GM12878 (cell line): ENCODE data around the gene CCDC28B. TPM values are rescaled to one million over a fixed set of nuclear protein-coding genes. Genes with fewer than 3 reads are reported as not detected.

Experiments used
- ATAC-seq: fragments of 200-7000 bp; cut with Tn5 transposase; 3 replicates; pipeline ENCODE4 v1.9.1; 2020; ENCODE audit warnings: mild to moderate bottlenecking, moderate library complexity
- BruUV-seq: library from RNA; stranded (reverse); fragments of 400-500 nt; replicated peaks from 2 replicates; lab custom pipeline; 2021; lab: Mats Ljungman, UMichigan
- CTCF ChIA-PET: fragments of 300-600 bp; sonication (Branson Sonifier 250); formaldehyde crosslinking; extraction: SDS; loops from one replicate; lab custom pipeline; 2021; ENCODE audit warnings: inconsistent platforms; lab: Yijun Ruan, JAX
- POLR2A ChIA-PET: fragments of 350-600 bp; formaldehyde crosslinking; extraction: SDS; loops from one replicate; lab custom pipeline; 2021; ENCODE audit warnings: inconsistent platforms; lab: Charles Lee
- RAD21 ChIA-PET: fragments of 300-600 bp; sonication (Branson Sonifier 250); formaldehyde crosslinking; loops from one replicate; lab custom pipeline; 2023; ENCODE audit warnings: antibody characterized with exemption; ENCODE audit not compliant: unreplicated experiment; lab: Charles Lee
- SMC1A ChIA-PET: fragments of 300-600 bp; sonication (Branson Sonifier 250); formaldehyde crosslinking; loops from one replicate; lab custom pipeline; 2023; ENCODE audit not compliant: unreplicated experiment, uncharacterized antibody; lab: Charles Lee
- DNase-seq: peaks from one replicate; pipeline ENCODE4 v3.0.0-alpha.2; 2011; ENCODE audit warnings: low read depth, low spot score
- FAIRE-seq: peaks from 3 replicates; lab custom pipeline; 2011; peaks lifted over from hg19 to GRCh38; lab: Jason Lieb, UNC
- H2AFZ ChIP-seq: 2 replicates; pipeline ENCODE4 v1.6.0; 2011; ENCODE audit warnings: low read depth, low read length, control low read depth; ENCODE audit not compliant: control insufficient read depth
- H3K27ac ChIP-seq: 2 replicates; pipeline ENCODE4 v1.5.1; 2011; ENCODE audit warnings: control low read depth; ENCODE audit not compliant: control insufficient read depth, insufficient read depth
- H3K27me3 ChIP-seq, 2 experiments: replicated peaks in 1 of 2; 2 replicates each; pipeline versions ENCODE4 v1.6.0 to v1.6.1; 2011; ENCODE audit warnings: low read length in 1 of 2; ENCODE audit not compliant: control insufficient read depth in 2 of 2, insufficient read depth in 2 of 2
- H3K36me3 ChIP-seq, 2 experiments: 2 replicates each; pipeline ENCODE4 v1.5.1; 2011; ENCODE audit warnings: low read length in 1 of 2; ENCODE audit not compliant: control insufficient read depth in 2 of 2, insufficient read depth in 2 of 2
- H3K4me1 ChIP-seq: 2 replicates; pipeline ENCODE4 v1.6.1; 2011; ENCODE audit warnings: mild to moderate bottlenecking, low read length, moderate library complexity, mixed read lengths; ENCODE audit not compliant: control insufficient read depth, insufficient read depth
- H3K4me2 ChIP-seq: 2 replicates; pipeline ENCODE4 v1.6.0; 2011; ENCODE audit warnings: control low read depth; ENCODE audit not compliant: control insufficient read depth, insufficient read depth
- H3K4me3 ChIP-seq: fragments of 200-600 bp; sonication (generic); 2 replicates; pipeline ENCODE4 v1.5.1; 2016
- H3K79me2 ChIP-seq: 2 replicates; pipeline ENCODE4 v1.6.0; 2011; ENCODE audit warnings: low read length; ENCODE audit not compliant: control insufficient read depth, insufficient read depth
- H3K9ac ChIP-seq: 2 replicates; pipeline ENCODE4 v1.8.0; 2011; ENCODE audit warnings: low read length, control low read depth, mixed read lengths; ENCODE audit not compliant: control insufficient read depth, insufficient read depth
- H3K9me3 ChIP-seq: replicated peaks from 3 replicates; pipeline ENCODE4 v1.5.1; 2011; ENCODE audit warnings: mild to moderate bottlenecking, low read length; ENCODE audit not compliant: control insufficient read depth, insufficient read depth
- H4K20me1 ChIP-seq: 2 replicates; pipeline ENCODE4 v1.6.0; 2011; ENCODE audit not compliant: control insufficient read depth, insufficient read depth
- BHLHE40 ChIP-seq, 2 experiments: fragments of 450-650 bp in 1 of 2; IDR thresholded peaks; 2 replicates each; pipeline ENCODE4 v1.6.1; 2011 to 2017; ENCODE audit warnings: low read depth in 2 of 2, borderline replicate concordance in 1 of 2, improper control_type of control experiment in 1 of 2, low read length in 1 of 2, mild to moderate bottlenecking in 1 of 2
- CREM ChIP-seq: IDR thresholded peaks from 2 replicates; pipeline ENCODE4 v1.6.1; 2014; ENCODE audit warnings: antibody characterized with exemption, low read depth
- EP300 ChIP-seq, 2 experiments: fragments of 150-350 bp in 1 of 2; IDR thresholded peaks; 2 replicates each; pipeline ENCODE4 v1.6.1; 2011 to 2012; ENCODE audit warnings: low read depth in 2 of 2, low read length in 2 of 2, borderline replicate concordance in 1 of 2, improper control_type of control experiment in 1 of 2, inconsistent platforms in 1 of 2; ENCODE audit not compliant: control insufficient read depth in 1 of 2
- FOXM1 ChIP-seq: IDR thresholded peaks from 2 replicates; pipeline ENCODE4 v1.6.1; 2012; ENCODE audit warnings: low read depth, mild to moderate bottlenecking, inconsistent platforms, low read length, moderate library complexity
- HDAC6 ChIP-seq: fragments of 200-600 bp; sonication (generic); IDR thresholded peaks from one replicate; pipeline ENCODE4 v1.8.0; 2017; ENCODE audit warnings: antibody characterized with exemption; ENCODE audit not compliant: unreplicated experiment
- MEF2A ChIP-seq: IDR thresholded peaks from 2 replicates; pipeline ENCODE4 v1.6.1; 2011; ENCODE audit warnings: low read depth, mild to moderate bottlenecking, low read length, moderate library complexity; ENCODE audit not compliant: insufficient read depth
- POU2F2 ChIP-seq: IDR thresholded peaks from 3 replicates; pipeline ENCODE4 v1.6.1; 2011; ENCODE audit warnings: low read depth, mild to moderate bottlenecking, low read length, borderline replicate concordance
- RELA ChIP-seq: fragments of 450-650 bp; IDR thresholded peaks from 2 replicates; pipeline ENCODE4 v1.8.0; 2014; ENCODE audit warnings: borderline replicate concordance; ENCODE audit not compliant: partially characterized antibody
- SMAD1 ChIP-seq: fragments of 450-650 bp; IDR thresholded peaks from 2 replicates; pipeline ENCODE4 v1.6.1; 2018; ENCODE audit warnings: mild to moderate bottlenecking, low read depth; ENCODE audit not compliant: partially characterized antibody
- SMARCA5 ChIP-seq: fragments of 450-650 bp; IDR thresholded peaks from 2 replicates; pipeline ENCODE4 v1.6.1; 2017; ENCODE audit warnings: mild to moderate bottlenecking
- SMC3 ChIP-seq: IDR thresholded peaks from 2 replicates; pipeline ENCODE4 v1.6.1; 2011; ENCODE audit warnings: low read length, improper control_type of control experiment, borderline replicate concordance
- SUZ12 ChIP-seq: fragments of 200-600 bp; sonication (generic); IDR thresholded peaks from one replicate; pipeline ENCODE4 v1.6.1; 2018; ENCODE audit warnings: antibody characterized with exemption, mild to moderate bottlenecking; ENCODE audit not compliant: unreplicated experiment
- TCF7 ChIP-seq: IDR thresholded peaks from 2 replicates; pipeline ENCODE4 v1.6.1; 2014; ENCODE audit warnings: antibody characterized with exemption, borderline replicate concordance
- ZNF217 ChIP-seq: fragments of 450-650 bp; IDR thresholded peaks from 2 replicates; pipeline ENCODE4 v1.6.1; 2017; ENCODE audit warnings: antibody characterized with exemption, mild to moderate bottlenecking
- WGBS: methylation state at CpG from one replicate; pipeline ENCODE4 v1.1.6; 2016; ENCODE audit warnings: low lambda C conversion rate; ENCODE audit not compliant: insufficient replicate concordance, insufficient coverage; ENCODE audit errors: missing lambda C conversion rate; 5-methylcytosine and 5-hydroxymethylcytosine counted together
- in situ Hi-C: fragments of 300-500 bp; cut with MboI; formaldehyde crosslinking; loops from 9 replicates; pipeline ENCODE4 v1.14.3; 2018; ENCODE audit warnings: mixed read lengths
- intact Hi-C: fragments of 100-400 bp; cut with micrococcal nuclease; formaldehyde crosslinking; loops from one replicate; pipeline ENCODE4 v1.14.2; 2022; ENCODE audit not compliant: unreplicated experiment
- polyA plus RNA-seq, 11 experiments: library from polyadenylated mRNA; depleted of rRNA in 4 of 11; unstranded in 6 of 11; stranded (reverse) in 5 of 11; fragments of >200 nt; fragmentation: Nextera tagmentation in 4 of 11; fragmentation: Illumina TruSeq in 1 of 11; extraction: Ambion mirVana in 4 of 11; extraction: Trizol in 1 of 11; gene quantifications; 1 replicate in 1 of 11; 2 replicates in 10 of 11; pipeline versions ENCODE4 v1.2.1 to v1.2.3, GENCODE V29; 2011 to 2016; ENCODE audit warnings: inconsistent platforms in 2 of 11, missing spikeins in 2 of 11, low read depth in 1 of 11
- total RNA-seq, 4 experiments: library from RNA; depleted of rRNA in 3 of 4; stranded (reverse); fragments of >200 nt in 3 of 4; fragmentation: Illumina TruSeq in 1 of 4; extraction: Trizol in 1 of 4; gene quantifications; 2 replicates each; pipeline versions ENCODE4 v1.2.1 to v1.2.3, GENCODE V29; 2013 to 2021
- TF ChIP-seq, protein P1 (sequence below): fragments of 450-650 bp; IDR thresholded peaks from 2 replicates; pipeline ENCODE4 v1.6.1; 2016; ENCODE audit warnings: mild to moderate bottlenecking
- TF ChIP-seq, protein P2 (sequence below): IDR thresholded peaks from 2 replicates; pipeline ENCODE4 v1.6.1; 2012; ENCODE audit warnings: low read length, inconsistent platforms
- TF ChIP-seq, protein P3 (sequence below): IDR thresholded peaks from 2 replicates; pipeline ENCODE4 v1.6.1; 2011; ENCODE audit warnings: mild to moderate bottlenecking, low read depth, low read length, moderate library complexity; ENCODE audit not compliant: insufficient replicate concordance

CCDC28B gene
- total and polyA plus RNA-seq, 10 of the 15 experiments (the other 5 are each of a cell fraction or from before 2014, with no cell fraction given), result 10.5 to 135 (median 90.6) TPM

DNA sequence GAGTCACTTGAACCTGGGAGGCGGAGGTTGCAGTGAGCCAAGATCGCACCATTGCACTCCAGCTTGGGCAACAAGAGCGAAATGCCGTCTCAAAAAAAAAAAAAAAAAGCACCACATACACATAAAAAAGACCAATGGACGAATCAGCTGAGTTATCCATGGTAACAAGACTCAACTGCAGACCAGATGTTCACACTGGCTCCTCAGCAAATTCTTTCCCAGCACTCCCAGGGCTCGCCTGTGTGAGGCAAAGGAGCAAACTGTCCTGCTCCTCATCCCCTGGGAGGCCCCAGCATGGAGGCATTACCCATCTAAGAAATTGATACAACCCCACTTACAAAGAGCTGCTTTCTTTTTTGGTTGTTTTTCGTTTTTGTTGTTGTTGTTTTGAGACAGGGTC, 18.6 kb downstream of the CCDC28B start:
- POLR2A ChIA-PET, result interaction anchor here (0.6 kb wide), 1 partner anchor 24 kb away, joined by 3 read pairs; no protein-coding TSS in a partner anchor

More for the DNA sequence above, 18.6 kb downstream of the CCDC28B start:
- ChIA-PET SMC1A (interaction anchor here (0.6 to 1.3 kb wide), 6 partner anchors 11 to 182 kb away, joined by 3 to 4 read pairs (median 3); no protein-coding TSS in a partner anchor), CTCF (interaction anchor here (1.0 to 6.0 kb wide), 7 partner anchors 16 to 182 kb away, joined by 3 to 46 read pairs (median 4); partner anchors contain the start of gene FAM167B), RAD21 (interaction anchor here (0.6 to 1.7 kb wide), 3 partner anchors 22 to 389 kb away, joined by 3 to 5 read pairs (median 3); no protein-coding TSS in a partner anchor)
- peaks cover 25% of the 10 kb centered on the region for H3K79me2 ChIP-seq
- no peaks in the 10 kb centered on the region for H3K9me3 ChIP-seq
- H3K27ac ChIP-seq, result no peak overlapping the region
- H3K4me2 ChIP-seq, result no peak overlapping the region
- peaks cover 10% of the 10 kb centered on the region for H3K4me1 ChIP-seq
- H3K9ac ChIP-seq, result no peak overlapping the region
- no peak for ATAC-seq
- H3K27me3 ChIP-seq, result no peaks in the 10 kb centered on the region
- FAIRE-seq, result no peak
- 65% methylated on average over 5 of the region's 7 CpGs for WGBS
- H3K4me3 ChIP-seq, result no peak overlapping the region
- BruUV-seq, result no TSS peak
- H2AFZ ChIP-seq, result no peak overlapping the region
- TF ChIP-seq, protein P1, sequence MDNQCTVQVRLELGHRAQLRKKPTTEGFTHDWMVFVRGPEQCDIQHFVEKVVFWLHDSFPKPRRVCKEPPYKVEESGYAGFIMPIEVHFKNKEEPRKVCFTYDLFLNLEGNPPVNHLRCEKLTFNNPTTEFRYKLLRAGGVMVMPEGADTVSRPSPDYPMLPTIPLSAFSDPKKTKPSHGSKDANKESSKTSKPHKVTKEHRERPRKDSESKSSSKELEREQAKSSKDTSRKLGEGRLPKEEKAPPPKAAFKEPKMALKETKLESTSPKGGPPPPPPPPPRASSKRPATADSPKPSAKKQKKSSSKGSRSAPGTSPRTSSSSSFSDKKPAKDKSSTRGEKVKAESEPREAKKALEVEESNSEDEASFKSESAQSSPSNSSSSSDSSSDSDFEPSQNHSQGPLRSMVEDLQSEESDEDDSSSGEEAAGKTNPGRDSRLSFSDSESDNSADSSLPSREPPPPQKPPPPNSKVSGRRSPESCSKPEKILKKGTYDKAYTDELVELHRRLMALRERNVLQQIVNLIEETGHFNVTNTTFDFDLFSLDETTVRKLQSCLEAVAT, result no peak
- no peak for TF ChIP-seq BHLHE40 (IDR thresholded peaks at IDR 0.05; ENCODE audit: borderline replicate concordance in 1 of 2, low read depth in 2 of 2, low read length in 1 of 2)
- TF ChIP-seq POU2F2, result no peak
- TF ChIP-seq ZNF217, result no peak
- no peak for TF ChIP-seq HDAC6
- TF ChIP-seq MEF2A, result no peak
- TF ChIP-seq SUZ12, result no peak
- no peak for TF ChIP-seq SMARCA5
- no peak for TF ChIP-seq EP300 (IDR thresholded peaks at IDR 0.05; ENCODE audit: borderline replicate concordance in 1 of 2, control insufficient read depth in 1 of 2, low read depth in 2 of 2, low read length in 2 of 2)
- no peak for TF ChIP-seq CREM
- TF ChIP-seq, protein P2, sequence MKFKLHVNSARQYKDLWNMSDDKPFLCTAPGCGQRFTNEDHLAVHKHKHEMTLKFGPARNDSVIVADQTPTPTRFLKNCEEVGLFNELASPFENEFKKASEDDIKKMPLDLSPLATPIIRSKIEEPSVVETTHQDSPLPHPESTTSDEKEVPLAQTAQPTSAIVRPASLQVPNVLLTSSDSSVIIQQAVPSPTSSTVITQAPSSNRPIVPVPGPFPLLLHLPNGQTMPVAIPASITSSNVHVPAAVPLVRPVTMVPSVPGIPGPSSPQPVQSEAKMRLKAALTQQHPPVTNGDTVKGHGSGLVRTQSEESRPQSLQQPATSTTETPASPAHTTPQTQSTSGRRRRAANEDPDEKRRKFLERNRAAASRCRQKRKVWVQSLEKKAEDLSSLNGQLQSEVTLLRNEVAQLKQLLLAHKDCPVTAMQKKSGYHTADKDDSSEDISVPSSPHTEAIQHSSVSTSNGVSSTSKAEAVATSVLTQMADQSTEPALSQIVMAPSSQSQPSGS, result no peak
- TF ChIP-seq, protein P3, sequence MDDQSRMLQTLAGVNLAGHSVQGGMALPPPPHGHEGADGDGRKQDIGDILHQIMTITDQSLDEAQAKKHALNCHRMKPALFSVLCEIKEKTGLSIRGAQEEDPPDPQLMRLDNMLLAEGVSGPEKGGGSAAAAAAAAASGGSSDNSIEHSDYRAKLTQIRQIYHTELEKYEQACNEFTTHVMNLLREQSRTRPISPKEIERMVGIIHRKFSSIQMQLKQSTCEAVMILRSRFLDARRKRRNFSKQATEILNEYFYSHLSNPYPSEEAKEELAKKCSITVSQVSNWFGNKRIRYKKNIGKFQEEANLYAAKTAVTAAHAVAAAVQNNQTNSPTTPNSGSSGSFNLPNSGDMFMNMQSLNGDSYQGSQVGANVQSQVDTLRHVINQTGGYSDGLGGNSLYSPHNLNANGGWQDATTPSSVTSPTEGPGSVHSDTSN, result no peak
- TF ChIP-seq TCF7, result no peak
- no peak for TF ChIP-seq SMAD1
- no peak for TF ChIP-seq SMC3
- no peak for TF ChIP-seq RELA
- TF ChIP-seq FOXM1, result no peak
- DNase-seq, result no peak
- intact Hi-C loops, result no loop called here
- H3K36me3 ChIP-seq, result peaks cover 0 to 14% of the 10 kb centered on the region in 2 experiments; a peak in 3 of 4 replicates
- no peaks in the 10 kb centered on the region for H4K20me1 ChIP-seq
- in situ Hi-C loops, result no loop called here
